GM19240 (cell line): ENCODE measurements around the gene PXK.

Experiments
- DNase-seq: peaks from one replicate; pipeline ENCODE4 v3.0.0; 2011; ENCODE audit warnings: low spot score; ENCODE audit not compliant: insufficient read length

Gene PXK

DNA sequence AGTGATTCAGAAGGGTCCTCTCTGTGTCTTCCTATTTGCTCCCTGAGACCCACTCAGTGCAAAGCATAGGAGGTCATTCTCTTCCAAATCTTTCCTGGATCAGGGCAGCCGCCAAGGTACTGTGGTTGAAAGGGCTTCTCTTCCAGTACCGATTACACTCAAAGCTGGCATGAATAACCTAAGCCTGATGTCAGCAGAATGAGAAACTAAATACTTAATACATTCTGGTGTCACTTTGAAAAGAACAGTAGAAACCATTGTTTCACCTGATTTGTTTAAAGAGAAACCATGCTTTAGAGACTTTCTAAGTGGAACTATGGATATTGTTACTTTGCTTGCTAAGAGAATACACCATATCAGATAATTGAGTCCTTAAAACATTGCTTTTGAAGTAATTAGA is 50.8 kb downstream of the PXK start:
- DNase-seq, result no peak

DNA sequence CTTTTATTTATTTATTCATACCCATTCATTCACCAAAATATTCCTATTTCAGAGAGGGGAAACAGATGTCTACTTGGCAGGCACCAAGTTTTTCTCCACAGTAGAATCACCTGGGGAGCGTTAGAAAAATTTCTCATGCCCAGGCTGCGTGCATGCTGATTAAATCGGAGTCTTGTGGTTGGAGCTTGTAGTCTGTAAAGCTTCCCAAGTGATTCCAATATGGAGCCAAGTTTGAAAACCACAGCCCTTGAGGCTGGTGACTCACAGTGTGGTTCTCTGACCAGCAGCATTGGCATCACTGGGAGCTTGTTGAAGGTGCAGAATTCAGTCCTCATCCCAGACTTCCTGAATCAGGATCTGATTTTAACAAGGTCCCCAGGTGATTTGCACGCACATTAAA is 51.2 kb downstream of the PXK start:
- DNase-seq, result no peak

DNA sequence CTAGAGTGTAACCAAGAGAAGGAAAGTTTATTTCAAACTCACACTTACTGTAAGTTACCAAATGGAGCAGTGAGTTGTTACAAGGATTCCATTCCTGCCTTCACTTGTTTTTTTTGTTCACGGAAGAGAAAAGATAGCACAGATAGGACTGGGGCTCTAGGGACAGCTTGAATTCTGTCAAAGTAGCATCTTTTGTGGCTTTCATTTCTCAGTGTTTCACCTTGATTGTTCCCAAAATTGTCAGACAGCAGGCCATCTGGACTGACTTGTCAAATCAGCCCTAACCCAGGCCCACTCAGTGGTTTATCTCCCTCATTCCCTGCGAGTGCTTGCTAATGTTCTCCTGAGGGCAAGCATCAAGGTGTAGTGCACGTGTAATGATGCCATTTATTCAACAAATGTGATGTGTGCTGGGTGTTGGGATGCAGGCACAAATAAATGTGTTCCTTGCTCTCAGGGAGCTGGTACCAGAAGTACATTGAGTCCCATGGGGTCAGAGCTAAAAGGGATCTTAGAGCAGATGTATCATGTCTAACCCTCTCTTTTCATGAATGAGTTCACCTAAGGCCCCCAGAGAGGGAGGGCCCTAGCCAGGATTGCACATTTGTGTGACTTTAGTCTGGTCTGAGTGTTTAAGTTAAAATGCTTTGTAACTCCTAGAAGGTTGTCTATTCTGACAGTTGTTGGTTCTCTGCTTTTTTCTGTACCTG is 51.8 kb downstream of the PXK start:
- DNase-seq, result no peak

DNA sequence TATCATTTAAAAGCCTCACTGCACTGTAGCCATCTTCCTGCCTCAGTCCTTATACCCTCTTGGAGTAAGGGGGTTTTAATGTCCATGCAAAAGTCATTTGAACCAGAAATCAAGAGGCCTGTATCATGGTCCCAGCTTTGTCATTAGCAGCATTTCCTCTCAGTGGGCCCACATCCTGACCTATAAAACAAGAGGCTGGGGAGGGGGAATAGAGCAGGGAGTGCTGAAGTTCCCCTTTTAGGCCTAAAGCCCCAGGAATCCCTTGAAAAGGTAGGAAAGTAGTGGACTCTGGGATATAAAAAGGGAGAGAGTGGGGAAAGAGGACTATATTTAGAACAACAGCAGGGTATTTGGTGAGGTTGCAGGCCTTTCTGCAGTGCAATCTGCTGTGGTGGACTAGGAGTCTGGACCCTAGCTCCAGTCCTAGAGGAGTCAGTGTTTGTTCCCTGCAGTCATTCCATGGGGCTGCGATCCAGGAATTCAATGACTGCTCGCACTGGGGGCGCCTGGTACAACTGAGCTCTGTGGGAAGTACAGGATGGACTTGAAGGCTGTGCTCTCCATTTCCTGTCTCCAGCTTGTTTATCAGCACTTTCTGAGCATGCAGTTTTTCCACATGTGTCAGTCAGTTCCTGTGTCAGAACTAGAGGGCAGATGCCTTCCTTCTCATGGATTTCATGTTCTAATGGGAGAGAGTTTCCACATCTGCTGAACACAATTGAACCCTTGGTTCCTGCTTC is 54.1 kb downstream of the PXK start:
- no peak for DNase-seq

DNA sequence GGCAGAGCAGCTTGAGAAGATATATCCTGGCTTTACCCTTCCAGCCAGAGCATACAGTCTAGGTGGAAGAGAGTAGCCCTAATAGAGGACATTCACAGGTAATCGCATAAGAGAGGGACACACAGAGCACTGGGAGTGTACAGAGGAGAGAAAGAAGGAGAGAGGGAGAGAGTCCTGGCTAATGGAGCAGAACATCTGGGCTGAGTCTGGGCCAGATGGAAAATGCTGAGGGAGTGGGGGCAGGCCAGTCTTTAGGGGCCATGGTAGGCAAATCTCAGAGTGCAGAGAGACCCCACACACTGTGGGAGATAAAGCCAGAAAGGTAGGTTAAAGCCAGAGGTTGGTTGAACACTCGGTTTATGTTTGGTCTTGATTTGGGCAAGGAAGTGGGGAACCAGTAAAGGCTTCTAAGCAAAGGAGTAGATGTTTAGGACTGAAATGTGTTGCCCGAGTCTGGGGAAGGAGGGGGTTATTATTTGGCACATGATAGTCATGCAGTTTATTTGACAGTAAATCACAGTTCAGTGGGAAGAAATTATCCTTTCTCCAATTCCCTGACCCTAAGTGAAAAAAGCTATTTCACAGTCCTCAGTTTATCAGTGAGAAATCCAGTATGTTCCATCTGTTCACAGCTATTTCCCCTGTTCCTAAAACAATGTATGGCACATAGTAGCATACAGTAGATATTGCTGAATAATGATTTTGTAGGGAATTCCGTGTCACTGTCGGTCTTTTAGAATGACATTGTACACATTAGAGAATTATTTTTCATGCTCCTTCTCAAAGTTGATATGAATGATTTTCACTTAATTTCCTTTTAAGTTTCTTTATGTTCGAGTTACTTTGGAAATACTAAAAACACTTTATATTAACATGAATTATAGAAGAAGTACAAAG is 55.2 kb downstream of the PXK start:
- no peak for DNase-seq

DNA sequence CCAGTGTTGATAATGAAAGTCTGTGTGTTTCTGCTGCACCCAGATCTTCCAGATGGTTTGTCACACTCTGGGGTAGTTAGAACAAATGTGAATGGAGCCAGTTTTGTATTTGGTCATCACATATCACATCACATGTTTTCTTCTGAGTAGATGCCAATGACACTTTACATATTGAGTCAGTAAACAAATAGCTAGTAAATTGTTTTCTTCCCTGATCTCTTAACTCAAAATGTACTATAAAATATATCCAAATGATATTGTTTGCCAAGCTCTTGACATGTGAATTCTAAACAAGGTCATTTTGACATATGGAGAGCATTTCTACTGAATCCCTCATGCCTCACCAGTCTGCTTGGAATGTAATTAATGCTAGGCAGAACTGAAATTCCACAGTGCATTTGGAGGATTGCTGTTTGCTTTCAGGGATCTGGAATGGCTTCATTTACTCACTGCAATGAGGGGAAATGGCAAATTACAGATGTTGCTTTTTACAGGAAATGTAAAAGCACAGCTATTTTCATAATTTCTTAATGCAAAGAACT is 55.9 kb downstream of the PXK start:
- no peak for DNase-seq

DNA sequence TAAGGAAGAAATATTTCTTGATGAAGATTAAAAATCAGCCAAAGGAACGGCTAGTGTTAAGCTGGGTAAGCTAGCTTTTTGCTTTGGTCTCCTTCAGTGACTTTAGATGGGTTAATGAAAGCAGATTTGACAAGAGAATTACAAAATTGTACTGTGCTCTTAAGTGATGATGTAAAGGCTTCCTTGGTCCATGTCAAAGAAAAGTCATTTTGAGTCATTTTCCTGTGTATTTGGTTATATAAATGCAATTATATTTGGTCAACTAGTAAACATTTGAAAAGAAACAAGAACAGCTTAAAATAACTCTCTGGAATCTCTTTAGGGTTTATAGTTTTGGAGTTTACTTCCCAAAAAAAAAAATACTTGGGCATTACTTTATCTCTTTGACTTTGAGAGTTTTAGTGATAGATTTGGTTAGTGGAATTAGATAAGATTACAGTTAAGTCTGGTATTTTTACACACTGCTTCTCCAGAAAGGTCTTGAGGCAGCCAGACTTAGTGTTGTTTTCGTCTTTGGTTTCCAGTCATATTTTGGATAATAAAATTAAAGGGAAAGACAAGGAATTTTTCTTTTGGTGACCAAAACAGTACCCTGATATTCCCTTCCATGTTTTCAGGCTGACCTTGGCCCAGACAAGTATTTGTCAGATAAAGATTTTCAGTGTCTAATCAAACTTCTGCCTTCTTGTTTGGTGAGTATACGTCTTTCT is 58.6 kb downstream of the PXK start:
- no peak for DNase-seq

DNA sequence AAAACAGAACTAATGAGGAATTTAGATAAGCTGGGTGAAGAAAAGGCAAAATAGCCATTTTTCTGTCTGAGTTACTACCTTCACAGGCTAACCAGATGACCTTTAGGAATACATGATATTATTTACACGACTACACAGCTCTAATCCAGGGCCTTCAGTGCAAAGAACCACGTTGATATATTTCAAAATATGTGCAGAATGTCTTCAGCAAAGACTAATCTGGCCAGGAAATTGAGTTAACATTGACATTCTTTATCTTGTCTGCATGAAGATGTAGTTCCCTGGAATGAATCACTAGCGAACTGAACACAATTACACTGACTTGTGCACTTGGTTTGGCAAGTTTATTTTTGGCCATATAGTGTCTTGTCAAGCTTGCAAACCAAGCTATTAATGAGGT is 59.5 kb downstream of the PXK start:
- DNase-seq, result no peak

DNA sequence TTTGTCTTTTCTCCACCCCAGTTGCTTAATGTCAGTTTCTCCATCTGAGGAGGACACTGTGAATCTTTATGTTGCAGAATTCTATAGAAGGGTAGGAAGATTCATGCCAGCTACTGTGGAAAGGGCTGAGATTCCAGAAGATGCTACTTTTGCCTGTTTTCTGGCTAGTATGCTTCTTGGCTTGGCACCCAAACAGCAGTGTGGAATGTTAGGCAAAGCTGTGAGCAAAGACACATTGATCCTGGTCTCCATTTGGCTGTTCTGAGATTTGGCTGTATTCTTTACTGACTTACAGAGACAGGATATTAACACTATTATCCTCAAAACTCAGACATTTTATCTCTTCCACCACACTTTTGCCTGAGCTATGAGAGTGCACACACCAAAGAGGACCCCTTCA is 61.6 kb downstream of the PXK start:
- DNase-seq, result no peak

DNA sequence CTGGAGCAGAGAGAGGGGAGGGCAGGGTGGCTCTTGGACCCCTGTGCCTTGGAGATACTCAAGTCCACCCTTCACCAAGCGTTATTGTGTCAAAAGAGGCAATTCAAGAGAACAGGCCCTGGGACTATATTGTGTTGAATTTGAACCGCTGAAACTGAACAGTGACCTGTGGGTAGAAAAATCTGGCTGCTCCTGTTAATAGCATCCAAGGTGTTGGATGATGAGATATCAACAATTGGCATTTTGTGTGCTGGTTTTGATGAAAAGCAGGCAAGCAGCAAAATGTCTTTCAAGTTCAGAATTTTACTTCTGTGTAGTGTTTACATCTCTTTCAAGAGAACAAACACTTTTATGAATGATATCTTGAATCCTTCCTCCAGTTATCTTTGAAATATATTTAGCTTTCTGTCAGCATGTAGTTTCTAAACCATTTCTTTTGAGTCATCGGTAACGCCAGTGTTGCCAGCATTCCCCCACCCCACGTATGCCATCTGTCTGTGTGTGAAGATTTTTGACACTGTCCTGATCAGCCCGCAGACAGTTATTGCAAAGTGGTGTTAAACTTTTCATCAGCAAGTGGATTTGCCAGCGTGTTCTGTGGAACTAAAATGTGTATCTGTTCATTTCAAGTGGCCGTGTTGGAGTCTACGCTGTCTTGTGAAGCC is 66.1 kb downstream of the PXK start:
- DNase-seq, result no peak

DNA sequence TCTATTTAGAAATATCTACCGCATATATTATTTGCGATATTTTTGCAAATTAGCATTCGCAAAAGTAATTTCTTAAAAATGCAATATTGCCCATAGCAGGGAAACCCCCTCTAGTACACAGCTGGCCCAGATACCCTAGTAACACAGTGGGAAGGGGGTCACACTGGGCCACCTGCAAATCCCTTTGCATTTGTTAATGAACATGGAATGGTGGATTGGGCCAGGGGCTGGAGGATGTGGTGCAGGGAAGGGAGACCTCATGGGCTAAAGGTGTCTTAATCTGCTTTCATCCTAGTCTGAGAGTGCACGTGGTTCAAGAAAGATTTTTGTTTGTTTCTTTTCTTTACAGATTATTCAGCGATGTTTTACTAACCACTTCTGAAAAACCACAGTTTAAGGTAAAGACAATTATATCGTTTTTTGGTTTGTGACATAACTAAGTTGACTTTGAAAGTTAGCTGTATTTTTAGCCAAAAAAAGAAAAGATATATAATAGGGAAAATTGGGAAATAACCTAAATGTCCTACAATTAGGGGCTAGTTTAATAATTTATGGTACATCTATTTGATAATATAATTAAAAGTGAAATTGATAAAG is 70.9 kb downstream of the PXK start:
- no peak for DNase-seq

DNA sequence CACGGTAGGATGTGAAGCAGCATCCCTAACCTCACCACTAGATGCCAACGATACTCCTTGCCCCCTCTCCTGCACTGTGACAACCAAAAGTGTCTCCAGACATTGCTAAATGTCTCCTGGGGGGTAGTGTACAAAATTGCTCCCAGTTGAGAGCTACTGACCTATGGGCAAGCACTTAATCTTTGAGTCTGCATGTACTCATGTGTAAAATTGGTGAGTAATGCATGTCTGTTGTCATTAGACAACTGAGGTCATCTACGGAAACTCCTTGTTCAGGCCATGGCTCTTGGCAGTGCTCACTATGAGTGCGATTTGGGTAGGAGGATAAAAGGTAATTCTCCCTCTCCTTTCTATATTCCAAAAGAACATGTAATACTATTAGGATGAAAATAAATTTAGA is 71.7 kb downstream of the PXK start:
- DNase-seq, result no peak

DNA sequence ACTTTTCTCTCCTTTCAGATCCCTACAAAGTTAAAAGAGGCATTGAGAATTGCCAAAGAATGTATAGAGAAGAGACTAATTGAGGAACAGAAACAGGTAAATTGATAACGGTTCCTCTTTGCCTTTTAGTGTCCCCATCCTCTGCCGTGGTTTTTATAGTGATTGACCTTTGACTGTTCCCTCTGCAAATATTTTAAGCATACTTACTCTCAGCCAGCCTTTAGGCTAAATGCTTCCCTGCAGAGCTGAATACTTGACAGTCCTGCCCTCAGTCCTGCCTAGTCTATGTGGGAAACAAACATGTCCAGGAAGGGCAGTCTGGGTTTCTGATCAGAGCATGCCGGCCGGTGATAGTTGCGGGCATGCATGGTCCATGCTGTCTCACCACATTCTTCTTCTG is 76.2 kb downstream of the PXK start:
- DNase-seq, result no peak

DNA sequence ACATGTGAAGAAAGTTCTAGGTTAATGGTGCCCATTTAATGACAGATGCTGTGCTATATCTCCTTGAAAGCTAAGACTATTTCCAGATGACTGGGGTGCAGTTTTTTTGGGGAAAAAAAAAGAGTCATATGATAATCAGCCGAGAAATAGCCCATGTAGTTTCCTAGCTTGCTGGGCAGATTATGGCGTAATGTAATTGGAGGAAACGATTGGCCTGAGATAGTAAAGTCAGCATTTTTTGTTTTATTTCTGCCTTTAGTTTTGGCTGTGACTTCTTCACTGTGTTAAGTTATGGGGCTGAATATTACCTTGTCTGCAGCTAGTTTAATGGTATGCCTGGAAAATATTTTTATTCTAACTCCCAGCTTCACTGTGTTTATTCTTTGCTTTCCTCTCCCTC is 77.0 kb downstream of the PXK start:
- DNase-seq, result no peak

DNA sequence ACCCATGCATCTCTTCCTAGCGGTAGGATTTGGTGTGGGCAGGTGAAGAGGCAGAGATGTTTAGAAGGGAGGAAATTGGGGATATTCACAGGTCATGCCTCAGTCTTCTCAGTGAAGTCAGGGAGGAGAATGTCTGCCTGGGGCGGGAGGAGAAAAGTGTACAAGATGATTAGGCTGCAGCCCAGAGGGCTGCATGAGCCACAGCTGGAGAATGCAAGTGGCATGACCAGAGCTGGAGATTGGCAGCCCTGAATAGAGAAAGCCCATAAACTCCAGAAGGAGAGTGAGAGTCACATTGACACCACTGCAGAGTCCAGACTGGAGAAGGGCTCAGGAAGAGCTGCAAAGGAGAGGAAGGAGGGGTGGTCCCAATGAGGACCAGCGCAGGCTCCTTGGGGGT is 78.3 kb downstream of the PXK start:
- DNase-seq, result no peak

DNA sequence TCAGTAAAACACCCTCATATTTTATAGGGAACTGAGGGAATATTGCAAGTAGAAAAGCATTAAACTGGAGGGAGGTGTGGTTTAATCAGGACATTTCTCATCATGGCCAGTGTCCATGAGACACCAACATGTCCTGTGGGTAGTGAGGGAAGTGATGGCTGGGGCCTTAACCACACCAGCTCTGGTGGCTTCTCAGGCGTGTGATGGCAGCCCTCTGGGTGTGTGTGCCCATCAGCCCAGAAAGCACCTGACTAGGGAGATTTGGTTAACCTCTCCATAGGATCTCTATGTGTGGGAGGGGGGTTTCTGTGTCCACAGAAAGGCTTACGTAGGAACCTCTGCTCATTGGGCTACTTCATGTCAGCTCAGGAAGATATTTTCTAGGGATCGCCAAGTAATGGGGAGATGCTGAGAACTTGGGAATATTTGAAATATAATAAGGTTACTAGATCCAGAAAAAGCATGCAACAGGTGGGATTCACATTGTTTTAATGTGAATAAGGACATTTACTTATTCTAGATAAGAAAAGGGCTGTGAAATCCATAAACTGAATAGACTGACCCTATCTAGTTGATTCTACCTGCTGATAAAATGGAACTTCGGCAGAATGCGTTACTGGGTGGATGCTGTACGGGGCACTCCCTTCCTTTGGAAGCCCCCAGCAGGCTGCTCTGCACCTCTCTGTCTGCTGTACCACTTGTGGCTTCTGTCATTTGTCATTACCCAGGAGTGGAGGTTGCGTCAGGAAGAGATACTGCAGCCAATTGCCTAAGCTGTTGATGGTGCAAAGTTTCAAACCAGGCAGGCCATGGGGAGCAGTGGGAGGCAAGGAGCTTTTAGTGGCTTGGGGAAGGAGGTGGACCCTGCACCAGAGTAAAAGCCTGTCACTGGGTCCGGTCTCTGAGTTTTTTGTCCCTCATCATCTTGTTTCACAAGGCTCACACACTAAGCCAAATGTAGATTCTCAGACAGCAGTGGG is 79.4 kb downstream of the PXK start:
- DNase-seq, result no peak

DNA sequence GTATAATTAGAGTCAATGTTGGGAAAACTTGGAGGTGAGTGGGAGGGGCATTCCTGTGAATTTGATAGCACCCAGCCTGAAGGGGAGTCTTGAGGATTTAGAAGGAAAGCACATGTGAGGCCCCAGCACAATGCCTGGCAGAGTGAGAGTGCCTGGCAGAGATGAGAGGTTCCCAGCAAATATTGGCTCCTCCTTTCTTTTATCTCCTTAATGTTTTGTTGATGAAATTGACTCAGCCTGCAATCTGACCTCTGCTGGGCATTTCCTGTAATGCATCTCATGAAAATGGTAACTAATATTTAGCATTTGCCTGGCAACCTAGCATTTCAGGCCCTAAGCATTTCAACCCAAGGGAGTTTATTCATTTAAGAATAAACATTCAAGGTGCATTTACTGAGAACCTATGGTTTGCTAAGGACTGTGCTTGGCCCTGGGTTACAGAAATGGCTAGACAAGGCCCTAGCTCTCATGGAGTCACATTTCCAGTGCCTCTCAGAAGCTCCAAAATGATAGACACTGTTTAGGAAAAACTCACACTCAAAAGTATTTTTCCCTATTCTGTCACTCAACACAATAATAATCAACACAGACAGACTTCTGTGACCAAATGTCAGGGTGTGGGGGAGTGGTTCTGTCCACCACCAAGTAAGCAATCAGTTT is 82.0 kb downstream of the PXK start:
- DNase-seq, result no peak

DNA sequence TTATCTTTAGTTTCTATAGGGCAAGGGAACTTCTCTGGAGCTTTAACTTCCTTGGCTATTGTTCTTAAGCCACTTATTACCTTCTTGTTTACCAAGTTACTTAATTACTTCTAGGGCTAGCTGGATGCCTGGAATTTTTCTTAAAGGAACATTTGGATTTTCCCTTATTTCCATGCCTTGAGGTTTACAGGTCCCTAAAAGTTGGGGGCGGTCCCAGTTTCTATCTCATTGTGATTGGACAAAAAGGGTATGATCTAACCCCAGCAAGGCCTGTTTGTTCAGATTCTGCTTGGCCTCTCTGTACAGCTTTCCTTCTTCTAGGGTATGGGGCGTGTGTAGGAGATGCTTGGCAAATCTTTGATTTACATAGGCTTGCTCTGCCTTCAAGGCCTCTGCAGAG is 83.5 kb downstream of the PXK start:
- no peak for DNase-seq

DNA sequence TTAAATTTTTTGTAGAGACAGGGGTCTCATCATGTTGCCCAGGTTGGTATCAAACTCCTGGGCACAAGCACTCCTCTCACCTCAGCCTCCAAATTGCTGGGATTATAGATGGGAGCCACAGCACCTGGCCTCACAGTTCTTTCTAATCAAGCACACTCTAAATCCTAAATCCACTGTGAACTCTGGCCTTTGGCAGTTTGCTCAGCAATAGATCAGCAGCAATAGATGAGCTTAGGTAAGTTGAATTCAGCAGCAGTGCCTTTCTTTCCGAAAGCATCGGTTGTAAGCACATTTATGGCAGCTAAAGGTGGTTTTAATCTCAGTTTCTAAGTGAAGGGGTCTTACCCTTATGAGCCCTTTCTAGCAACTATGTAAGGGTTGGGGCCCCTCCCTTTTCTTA is 84.4 kb downstream of the PXK start:
- DNase-seq, result no peak
